Testis (tissue), 5 donors: ENCODE results near the gene REG1B. TPM values are rescaled to one million over a fixed set of nuclear protein-coding genes. Genes with fewer than 3 reads are reported as not detected.

Experiments
- DNase-seq: peaks from one replicate; pipeline ENCODE4 v3.0.0-alpha.2; 2019
- H3K27ac ChIP-seq, 2 donors: fragments of 200-600 bp; sonication (generic); one replicate each; pipeline ENCODE4 v1.5.1; 2019
- H3K27me3 ChIP-seq: fragments of 200-600 bp; sonication (generic); one replicate; pipeline ENCODE4 v1.5.1; 2019
- H3K36me3 ChIP-seq: fragments of 200-600 bp; sonication (generic); one replicate; pipeline ENCODE4 v1.5.1; 2017; ENCODE audit warnings: low read depth; ENCODE audit errors: missing control alignments
- H3K4me1 ChIP-seq: fragments of 200-600 bp; sonication (generic); one replicate; pipeline ENCODE4 v1.5.1; 2019
- H3K4me3 ChIP-seq, 2 donors: fragments of 200-600 bp; sonication (generic); one replicate each; pipeline ENCODE4 v1.5.1; 2017 to 2019
- H3K9me3 ChIP-seq: fragments of 200-600 bp; sonication (generic); one replicate; pipeline ENCODE4 v1.5.1; 2017
- CTCF ChIP-seq, 3 experiments: fragments of 450-650 bp in 2 of 3; fragments of 200-600 bp in 1 of 3; sonication (generic) in 1 of 3; IDR thresholded peaks; one replicate each; pipeline ENCODE4 v1.5.1; 2016 to 2019; ENCODE audit warnings: antibody characterized with exemption in 3 of 3, mild to moderate bottlenecking in 2 of 3, moderate library complexity in 1 of 3
- POLR2A ChIP-seq: fragments of 450-650 bp; IDR thresholded peaks from one replicate; pipeline ENCODE4 v1.6.1; 2017; ENCODE audit warnings: antibody characterized with exemption, mild to moderate bottlenecking, moderate library complexity
- WGBS, 2 donors: methylation state at CpG; one replicate each; pipeline ENCODE4 v1.1.5; 2018; 5-methylcytosine and 5-hydroxymethylcytosine counted together
- intact Hi-C: fragments of 100-400 bp; cut with DNase I; formaldehyde crosslinking; loops from one replicate; pipeline ENCODE4 v1.15.1; 2023; ENCODE audit warnings: low total_unique reads
- long read RNA-seq, 2 donors: transcript quantifications; one replicate each; lab custom pipeline, GENCODE V29; 2026
- polyA plus RNA-seq: library from polyadenylated mRNA; stranded (reverse); fragments of 350-450 nt; fragmentation: Illumina TruSeq; extraction: RNeasy Lipid Tissue Mini Kit (QIAGEN cat#74804); gene quantifications from one replicate; pipeline ENCODE4 v1.2.3, GENCODE V29; 2014; ENCODE audit warnings: low read depth, low replicate concordance; ENCODE audit not compliant: insufficient read depth
- total RNA-seq, 2 donors: library from RNA; depleted of rRNA; stranded (reverse); fragments of >200 nt; gene quantifications; one replicate each; pipeline ENCODE4 v1.2.3, GENCODE V29; 2016

REG1B gene
- total RNA-seq (not detected), polyA plus RNA-seq (not detected)
- long read RNA-seq, donor 1, result 0 reads
- long read RNA-seq, donor 2, result 0 reads

- no peaks in the 10 kb centered on the region for H3K27me3 ChIP-seq
- no peaks in the 10 kb centered on the region for H3K9me3 ChIP-seq
- H3K4me3 ChIP-seq, result no peak within 1 kb of the TSS
- intact Hi-C loops, result no loop called here
- 65 to 78% methylated on average over 2 of the region's 2 CpGs for WGBS, 2 donors
- no peak within 1 kb of the TSS for H3K27ac ChIP-seq
- DNase-seq, result no peak
- no peaks in the 10 kb centered on the region for H3K36me3 ChIP-seq
- TF ChIP-seq POLR2A, result no peak
- TF ChIP-seq CTCF (IDR thresholded peaks at IDR 0.05), result no peak
- no peaks in the 10 kb centered on the region for H3K4me1 ChIP-seq
Observed at GRCh38 chr2:79087785-79088364, at the start of gene REG1B. Gene REG1B, minus strand, starts transcription at chr2:79087993. Its CDS starts 381 bp downstream, at chr2:79087612.

GRCh38 chr2:79131687-79132086 lies 43.9 kb upstream of the REG1B start:
- H3K4me1 ChIP-seq, result no peaks in the 10 kb centered on the region
- WGBS, 2 donors, result 70 to 81% methylated on average over 4 of the region's 4 CpGs
- H3K36me3 ChIP-seq, result no peaks in the 10 kb centered on the region
- H3K4me3 ChIP-seq, result no peak overlapping the region
- no peak overlapping the region for H3K27ac ChIP-seq
- no peaks in the 10 kb centered on the region for H3K9me3 ChIP-seq
- intact Hi-C loops, result no loop called here
- H3K27me3 ChIP-seq, result no peaks in the 10 kb centered on the region
- no peak for DNase-seq
- TF ChIP-seq CTCF (IDR thresholded peaks at IDR 0.05) (no peak), POLR2A (no peak)

- DNase-seq, result no peak
- no peak overlapping the region for H3K4me3 ChIP-seq
- H3K36me3 ChIP-seq, result no peaks in the 10 kb centered on the region
- H3K9me3 ChIP-seq, result no peaks in the 10 kb centered on the region
- no peaks in the 10 kb centered on the region for H3K4me1 ChIP-seq
- H3K27me3 ChIP-seq, result no peaks in the 10 kb centered on the region
- H3K27ac ChIP-seq, result no peak overlapping the region
- intact Hi-C loops, result no loop called here
- TF ChIP-seq POLR2A (no peak), CTCF (IDR thresholded peaks at IDR 0.05) (no peak)
Observed at GRCh38 chr2:79129804-79130203, 42.0 kb upstream of the REG1B start.

DNA sequence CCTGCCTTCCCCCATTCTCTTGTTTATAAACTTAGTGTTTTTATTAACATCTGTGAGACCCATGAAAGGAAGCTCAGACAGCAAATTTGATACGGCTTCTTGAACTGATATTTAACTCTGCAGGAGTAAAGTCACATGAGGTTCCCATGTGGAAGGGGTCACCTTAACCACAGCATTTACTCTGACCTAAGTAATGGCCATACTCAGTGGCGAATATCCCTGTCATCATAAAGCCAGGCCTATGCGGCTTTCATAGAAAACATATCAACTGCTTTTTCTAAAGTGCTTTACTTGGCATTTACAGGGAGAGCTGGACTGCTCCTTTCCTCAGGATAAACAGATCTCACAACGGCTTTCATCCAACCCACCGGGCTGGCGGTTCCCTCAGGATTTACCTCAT lies 41.5 kb upstream of the REG1B start:
- Histone ChIP-seq H3K4me3 (no peak overlapping the region), H3K9me3 (no peaks in the 10 kb centered on the region), H3K27ac (no peak overlapping the region), H3K36me3 (no peaks in the 10 kb centered on the region), H3K27me3 (no peaks in the 10 kb centered on the region), H3K4me1 (no peaks in the 10 kb centered on the region)
- intact Hi-C loops, result no loop called here
- TF ChIP-seq POLR2A (no peak), CTCF (IDR thresholded peaks at IDR 0.05) (no peak)
- no peak for DNase-seq
- 86 to 87% methylated on average over 6 of the region's 6 CpGs for WGBS, 2 donors

GRCh38 chr2:79128406-79128805 lies 40.6 kb upstream of the REG1B start:
- H3K27ac ChIP-seq, result no peak overlapping the region
- no peak for TF ChIP-seq CTCF (IDR thresholded peaks at IDR 0.05)
- TF ChIP-seq POLR2A, result no peak
- DNase-seq, result no peak
- whole genome bisulfite sequencing, 2 donors, result 94 to 98% methylated on average over 3 of the region's 3 CpGs
- no peaks in the 10 kb centered on the region for H3K4me1 ChIP-seq
- intact Hi-C loops, result no loop called here
- no peak overlapping the region for H3K4me3 ChIP-seq
- H3K9me3 ChIP-seq, result no peaks in the 10 kb centered on the region
- H3K36me3 ChIP-seq, result no peaks in the 10 kb centered on the region
- no peaks in the 10 kb centered on the region for H3K27me3 ChIP-seq
